Upper lobe of right lung (tissue), 1 donor: ENCODE results near the gene TULP1. TPM values are rescaled to one million over a fixed set of nuclear protein-coding genes. Genes with fewer than 3 reads are reported as not detected.

Experiments
- ATAC-seq: fragments of 200-7000 bp; cut with Tn5 transposase; one replicate; pipeline ENCODE4 v1.9.1; 2020; ENCODE audit warnings: mild to moderate bottlenecking, moderate library complexity
- DNase-seq: peaks from one replicate; pipeline ENCODE4 v3.0.0-alpha.2; 2020
- H3K27ac ChIP-seq: fragments of 200-600 bp; one replicate; pipeline ENCODE4 v1.8.0; 2022
- H3K27me3 ChIP-seq: fragments of 200-600 bp; one replicate; pipeline ENCODE4 v1.8.0; 2022; ENCODE audit warnings: mild to moderate bottlenecking
- H3K36me3 ChIP-seq: fragments of 200-600 bp; one replicate; pipeline ENCODE4 v1.8.0; 2022
- H3K4me1 ChIP-seq: fragments of 200-600 bp; one replicate; pipeline ENCODE4 v1.8.0; 2022
- H3K4me3 ChIP-seq: fragments of 200-600 bp; one replicate; pipeline ENCODE4 v1.8.0; 2022; ENCODE audit warnings: mild to moderate bottlenecking
- H3K9me3 ChIP-seq: fragments of 200-600 bp; one replicate; pipeline ENCODE4 v1.8.0; 2022
- intact Hi-C: fragments of 100-400 bp; cut with DNase I; formaldehyde crosslinking; loops from one replicate; pipeline ENCODE4 v1.11.0; 2022
- total RNA-seq: library from RNA; stranded (reverse); fragmentation: NEBNext Ultra II Directional; extraction: Animal tissue kit (Norgen Biotek cat#: 25700); gene quantifications from one replicate; pipeline ENCODE4 v1.2.1, GENCODE V29; 2021
- TF ChIP-seq, protein P1 (sequence below): fragments of 200-600 bp; IDR thresholded peaks from one replicate; pipeline ENCODE4 v1.8.0; 2022; ENCODE audit warnings: antibody characterized with exemption
- donor health status: DM: no; HTN: yes; CAD: no; lungs with severe emphysema.

TULP1 gene
- total RNA-seq, 1 donor from 2014 or later, result not detected

DNA sequence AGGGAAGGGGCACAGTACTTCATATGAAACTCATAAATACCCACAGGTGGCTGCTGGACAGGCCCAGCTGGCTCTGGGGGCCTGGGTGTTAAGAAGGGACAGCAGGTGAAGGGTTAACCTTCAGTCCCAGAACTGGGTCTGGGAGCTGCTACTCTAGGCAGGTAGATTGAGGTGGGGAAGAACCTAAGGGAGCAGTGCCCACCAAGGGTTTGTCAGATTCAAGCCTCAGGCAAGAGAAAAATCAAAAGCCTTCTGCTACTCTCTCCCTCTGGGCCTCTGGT, 38.9 kb downstream of the TULP1 start:
- TF ChIP-seq, protein P1, sequence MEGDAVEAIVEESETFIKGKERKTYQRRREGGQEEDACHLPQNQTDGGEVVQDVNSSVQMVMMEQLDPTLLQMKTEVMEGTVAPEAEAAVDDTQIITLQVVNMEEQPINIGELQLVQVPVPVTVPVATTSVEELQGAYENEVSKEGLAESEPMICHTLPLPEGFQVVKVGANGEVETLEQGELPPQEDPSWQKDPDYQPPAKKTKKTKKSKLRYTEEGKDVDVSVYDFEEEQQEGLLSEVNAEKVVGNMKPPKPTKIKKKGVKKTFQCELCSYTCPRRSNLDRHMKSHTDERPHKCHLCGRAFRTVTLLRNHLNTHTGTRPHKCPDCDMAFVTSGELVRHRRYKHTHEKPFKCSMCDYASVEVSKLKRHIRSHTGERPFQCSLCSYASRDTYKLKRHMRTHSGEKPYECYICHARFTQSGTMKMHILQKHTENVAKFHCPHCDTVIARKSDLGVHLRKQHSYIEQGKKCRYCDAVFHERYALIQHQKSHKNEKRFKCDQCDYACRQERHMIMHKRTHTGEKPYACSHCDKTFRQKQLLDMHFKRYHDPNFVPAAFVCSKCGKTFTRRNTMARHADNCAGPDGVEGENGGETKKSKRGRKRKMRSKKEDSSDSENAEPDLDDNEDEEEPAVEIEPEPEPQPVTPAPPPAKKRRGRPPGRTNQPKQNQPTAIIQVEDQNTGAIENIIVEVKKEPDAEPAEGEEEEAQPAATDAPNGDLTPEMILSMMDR, result no peak
- H3K4me3 ChIP-seq, result no peak overlapping the region
- no peak for DNase-seq
- H3K36me3 ChIP-seq, result peaks cover 49% of the 10 kb centered on the region
- intact Hi-C loops, result no loop called here
- H3K4me1 ChIP-seq, result peaks cover 16% of the 10 kb centered on the region
- no peak for ATAC-seq
- H3K9me3 ChIP-seq, result no peaks in the 10 kb centered on the region
- no peaks in the 10 kb centered on the region for H3K27me3 ChIP-seq
- H3K27ac ChIP-seq, result no peak overlapping the region

DNA sequence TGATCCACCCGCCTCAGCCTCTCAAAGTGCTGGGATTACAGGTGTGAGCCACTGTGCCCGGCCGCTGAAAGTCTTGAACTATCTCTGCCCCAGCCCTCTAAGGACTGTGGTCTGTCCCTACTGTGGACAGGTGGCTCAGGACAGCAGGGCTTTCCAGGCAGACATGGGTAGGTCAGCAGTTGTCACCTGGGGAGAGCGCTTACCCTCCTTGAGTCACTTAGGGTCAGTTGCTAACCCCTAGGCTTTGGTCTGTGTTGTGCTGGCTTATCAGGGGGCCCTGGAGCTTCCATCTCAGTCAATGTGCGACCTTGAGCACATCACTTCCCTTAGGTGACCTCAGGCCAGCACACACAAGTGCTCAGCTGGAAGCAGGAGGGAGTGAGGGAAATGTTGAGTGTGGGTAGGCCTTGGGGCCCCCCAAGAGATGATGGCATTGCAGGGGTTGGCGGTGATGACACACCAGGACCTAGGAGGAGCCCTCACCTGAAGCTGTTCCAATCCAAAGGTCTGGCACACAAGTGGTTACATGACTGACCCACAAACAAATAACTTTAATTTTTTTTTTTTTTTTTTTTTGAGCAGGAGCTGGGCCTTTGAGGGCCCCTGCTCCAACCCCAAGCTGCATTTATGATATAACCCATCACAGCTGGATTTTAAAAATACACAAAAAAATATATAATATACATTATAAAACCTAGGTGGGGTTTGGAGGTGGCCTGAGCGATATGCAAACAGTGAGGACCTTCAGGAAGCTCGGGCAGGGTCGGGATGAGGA, 39.4 kb downstream of the TULP1 start:
- Histone ChIP-seq H3K27me3 (no peaks in the 10 kb centered on the region), H3K9me3 (no peaks in the 10 kb centered on the region), H3K4me3 (no peak overlapping the region), H3K36me3 (peaks cover 49% of the 10 kb centered on the region), H3K27ac (no peak overlapping the region), H3K4me1 (peaks cover 16% of the 10 kb centered on the region)
- intact Hi-C loops, result no loop called here
- TF ChIP-seq, protein P1, result no peak
- ATAC-seq (no peak), DNase-seq (no peak)

DNA sequence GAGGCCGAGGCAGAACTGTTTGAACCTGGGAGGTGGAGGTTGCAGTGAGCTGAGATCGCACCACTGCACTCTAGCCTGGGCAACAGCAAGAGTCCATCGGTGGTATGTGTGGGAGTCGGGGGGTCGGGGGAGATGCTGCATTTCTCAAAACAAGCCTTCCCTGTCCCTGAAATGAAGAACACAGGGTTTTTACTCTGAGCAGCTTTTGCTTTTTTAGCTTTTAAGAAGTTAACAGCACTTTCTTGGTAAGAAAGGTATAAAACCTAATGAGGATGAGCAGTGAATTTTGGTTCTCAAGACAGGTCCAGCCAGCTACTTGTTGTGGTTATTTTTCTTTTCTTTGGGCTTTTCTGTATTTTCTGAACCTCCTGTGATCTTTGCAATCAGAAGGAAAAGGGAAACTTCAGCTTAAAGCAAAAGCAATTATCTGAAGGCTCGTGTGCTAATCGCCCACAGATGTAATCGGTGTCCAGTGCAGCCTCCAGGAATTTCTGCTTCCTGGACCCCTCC, 40.8 kb downstream of the TULP1 start:
- no peak overlapping the region for H3K27ac ChIP-seq
- H3K4me1 ChIP-seq, result peaks cover 16% of the 10 kb centered on the region

DNA sequence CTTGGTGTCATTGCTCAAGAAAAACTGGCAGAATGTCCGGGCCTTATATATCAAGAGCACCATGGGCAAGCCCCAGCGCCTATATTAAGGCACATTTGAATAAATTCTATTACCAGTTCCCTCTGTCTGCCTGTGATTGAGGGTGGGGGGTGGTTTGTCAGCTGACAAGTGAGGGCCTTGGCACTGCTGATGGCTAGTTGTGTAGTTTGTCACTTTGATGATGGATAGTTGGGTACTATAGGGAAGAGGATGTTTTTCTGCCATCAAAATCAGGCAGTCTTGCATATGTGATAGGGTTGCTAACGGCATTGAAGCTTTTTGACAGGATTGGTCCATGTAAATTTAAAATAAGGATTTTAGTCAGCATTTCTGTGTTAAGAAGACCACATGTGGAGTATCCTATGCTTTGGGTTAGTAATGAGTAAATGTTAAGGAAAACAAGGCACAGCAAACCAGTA, 42.0 kb downstream of the TULP1 start:
- ATAC-seq (no peak), DNase-seq (no peak)
- Histone ChIP-seq H3K27ac (no peak overlapping the region), H3K27me3 (no peaks in the 10 kb centered on the region), H3K4me3 (no peak overlapping the region), H3K36me3 (peaks cover 54% of the 10 kb centered on the region), H3K4me1 (peaks cover 16% of the 10 kb centered on the region), H3K9me3 (no peaks in the 10 kb centered on the region)
- TF ChIP-seq, protein P1, result no peak
- intact Hi-C loops, result no loop called here

More for the DNA sequence above, 40.8 kb downstream of the TULP1 start:
- TF ChIP-seq, protein P1, result no peak
- H3K36me3 ChIP-seq, result peaks cover 49% of the 10 kb centered on the region
- no peaks in the 10 kb centered on the region for H3K27me3 ChIP-seq
- DNase-seq (no peak), ATAC-seq (no peak)
- intact Hi-C loops, result no loop called here
- no peaks in the 10 kb centered on the region for H3K9me3 ChIP-seq
- no peak overlapping the region for H3K4me3 ChIP-seq

DNA sequence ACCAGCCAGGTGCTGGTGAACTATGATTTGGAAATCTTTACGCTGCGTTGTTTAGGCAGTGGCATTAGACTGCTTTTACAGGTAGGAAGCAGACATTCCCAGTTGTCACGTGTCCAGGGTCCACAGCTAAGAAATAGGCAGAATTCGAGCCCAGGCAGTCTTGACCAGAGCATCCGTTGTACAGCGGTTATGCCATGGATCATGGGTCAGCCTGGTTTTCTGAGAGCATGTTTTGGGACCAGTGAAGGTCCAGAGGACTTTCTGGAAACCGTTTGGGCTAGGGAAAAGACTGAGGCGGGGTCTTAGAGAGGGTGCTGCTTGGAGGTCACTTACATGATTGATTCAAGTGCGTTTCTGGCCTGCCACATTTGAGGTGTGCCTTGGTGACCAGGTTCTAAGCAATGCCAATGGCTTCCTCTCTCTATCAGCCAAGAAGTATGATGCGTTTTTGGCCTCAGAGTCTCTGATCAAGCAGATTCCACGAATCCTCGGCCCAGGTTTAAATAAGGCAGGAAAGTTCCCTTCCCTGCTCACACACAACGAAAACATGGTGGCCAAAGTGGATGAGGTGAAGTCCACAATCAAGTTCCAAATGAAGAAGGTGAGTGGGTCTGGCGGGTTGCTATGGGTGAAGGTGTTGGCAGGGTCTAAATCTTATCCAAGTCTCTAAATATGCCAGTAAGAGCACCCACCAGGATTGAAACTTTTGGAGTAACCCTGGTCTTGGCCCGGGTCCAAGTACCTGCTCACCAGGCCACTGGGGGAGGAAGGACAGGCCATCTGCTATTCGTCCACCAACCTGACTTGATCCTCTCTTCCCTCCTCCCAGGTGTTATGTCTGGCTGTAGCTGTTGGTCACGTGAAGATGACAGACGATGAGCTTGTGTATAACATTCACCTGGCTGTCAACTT, 42.7 kb downstream of the TULP1 start:
- DNase-seq (no peak), ATAC-seq (no peak)
- TF ChIP-seq, protein P1, result no peak
- no peaks in the 10 kb centered on the region for H3K27me3 ChIP-seq
- H3K9me3 ChIP-seq, result no peaks in the 10 kb centered on the region
- H3K4me3 ChIP-seq, result peak overlapping the region; percentile 91
- intact Hi-C loops, result no loop called here
- peak overlapping the region; percentile 90 for H3K27ac ChIP-seq
- H3K4me1 ChIP-seq, result peaks cover 16% of the 10 kb centered on the region
- H3K36me3 ChIP-seq, result peaks cover 48% of the 10 kb centered on the region
